Mononuclear cell (primary cell): ENCODE data around the gene MORN3. TPM values are rescaled to one million over a fixed set of nuclear protein-coding genes. Genes with fewer than 3 reads are reported as not detected.

Experiments used
- H3K27me3 ChIP-seq: 2 replicates; pipeline ENCODE4 v1.6.0; 2011; ENCODE audit warnings: low read length, control low read depth; ENCODE audit not compliant: insufficient read depth
- H3K4me1 ChIP-seq: 2 replicates; pipeline ENCODE4 v1.5.1; 2011; ENCODE audit warnings: mild to moderate bottlenecking, low read length, control low read depth; ENCODE audit not compliant: insufficient read depth
- H3K4me3 ChIP-seq: 2 replicates; pipeline ENCODE4 v1.5.1; 2011; ENCODE audit warnings: mild to moderate bottlenecking, low read length, moderate library complexity
- H3K9me3 ChIP-seq: 2 replicates; pipeline ENCODE4 v1.5.1; 2011; ENCODE audit warnings: low read depth, mild to moderate bottlenecking, control low read depth, low read length
- total RNA-seq: library from RNA; depleted of rRNA; stranded (reverse); fragments of >200 nt; gene quantifications from one replicate; pipeline ENCODE4 v1.2.3, GENCODE V29; 2012

Gene MORN3
- total RNA-seq, 1 donor, result 3.6 TPM

GRCh38 chr12:121610239-121611149, 59.0 kb downstream of the MORN3 start:
- H3K4me3 ChIP-seq, result no peak overlapping the region
- H3K9me3 ChIP-seq, result no peaks in the 10 kb centered on the region
- H3K27me3 ChIP-seq, result no peaks in the 10 kb centered on the region
- peaks cover 9% of the 10 kb centered on the region for H3K4me1 ChIP-seq

GRCh38 chr12:121608301-121608700, 61.2 kb downstream of the MORN3 start:
- Histone ChIP-seq H3K27me3 (no peaks in the 10 kb centered on the region), H3K9me3 (no peaks in the 10 kb centered on the region), H3K4me1 (no peaks in the 10 kb centered on the region), H3K4me3 (no peak overlapping the region)

- no peaks in the 10 kb centered on the region for H3K27me3 ChIP-seq
- no peak overlapping the region for H3K4me3 ChIP-seq
- no peaks in the 10 kb centered on the region for H3K4me1 ChIP-seq
- H3K9me3 ChIP-seq, result no peaks in the 10 kb centered on the region
These were observed 65.9 kb downstream of the MORN3 start for GRCh38 chr12:121603581-121603980.

- no peaks in the 10 kb centered on the region for H3K27me3 ChIP-seq
- H3K9me3 ChIP-seq, result no peaks in the 10 kb centered on the region
- H3K4me3 ChIP-seq, result no peak overlapping the region
- no peaks in the 10 kb centered on the region for H3K4me1 ChIP-seq
These were observed 66.7 kb downstream of the MORN3 start for GRCh38 chr12:121602766-121603165.

GRCh38 chr12:121600702-121601336, 68.6 kb downstream of the MORN3 start:
- Histone ChIP-seq H3K4me1 (no peaks in the 10 kb centered on the region), H3K4me3 (no peak overlapping the region), H3K9me3 (no peaks in the 10 kb centered on the region), H3K27me3 (no peaks in the 10 kb centered on the region)

Other genes starting within 250 kb of the MORN3 start
- gene KDM2B, start 88.6 kb downstream of the MORN3 start, total RNA-seq, result 63.7 TPM
- 31.3 TPM for gene ORAI1, start 43.1 kb downstream of the MORN3 start, total RNA-seq
- gene TMEM120B, start 43.1 kb upstream of the MORN3 start, total RNA-seq, result 2.1 TPM
- 110 TPM for gene RHOF, start 124.0 kb upstream of the MORN3 start, total RNA-seq
- gene SETD1B, start 134.4 kb upstream of the MORN3 start, total RNA-seq, result 28.4 TPM
- not detected for gene HPD, start 189.2 kb upstream of the MORN3 start, total RNA-seq
- 25.0 TPM for gene PSMD9, start 219.1 kb upstream of the MORN3 start, total RNA-seq
- gene CFAP251, start 248.9 kb upstream of the MORN3 start, total RNA-seq, result 0.21 TPM